Measurements from ENCODE around the gene CASZ1. TPM values are rescaled to one million over a fixed set of nuclear protein-coding genes. Genes with fewer than 3 reads are reported as not detected.

The CASZ1 gene
- total RNA-seq, 6 donors from 2014 or later, result 39.7 to 112 (median 60.8) TPM

- DNase-seq (peak in 1 of 2 donors; percentile 82), ATAC-seq (ENCODE audit: low FRiP score in 2 of 2) (peak; percentile 5 to 47)
- H3K27ac ChIP-seq, result peak overlapping the region; percentile 22 to 83 (median 50)
- WGBS, 2 donors, result 56 to 71% methylated on average over 6 to 12 of the region's 12 CpGs
- H3K36me3 ChIP-seq, result peaks cover 0 to 97% (median 63%) of the 10 kb centered on the region in 4 donors
- TF ChIP-seq POLR2AphosphoS5 (IDR thresholded peaks at IDR 0.05) (peak in 1 of 2 donors; percentile 28), POLR2A (IDR thresholded peaks at IDR 0.05) (no peak), CTCF (IDR thresholded peaks at IDR 0.05) (no peak), EP300 (IDR thresholded peaks at IDR 0.05) (no peak)
- no peaks in the 10 kb centered on the region for H3K9me3 ChIP-seq
- no peaks in the 10 kb centered on the region for H3K27me3 ChIP-seq
- H3K4me3 ChIP-seq, result no peak overlapping the region
- H3K4me1 ChIP-seq, result peaks cover 6 to 32% (median 23%) of the 10 kb centered on the region in 4 donors
Measured at GRCh38 chr1:10652626-10653025, 143.8 kb downstream of the CASZ1 start.

GRCh38 chr1:10651793-10652192 lies 144.7 kb downstream of the CASZ1 start:
- Histone ChIP-seq H3K4me1 (peaks cover 6 to 32% (median 23%) of the 10 kb centered on the region in 4 donors), H3K9me3 (no peaks in the 10 kb centered on the region), H3K27ac (peak overlapping the region; percentile 65 to 88 (median 75)), H3K27me3 (no peaks in the 10 kb centered on the region), H3K4me3 (no peak overlapping the region), H3K36me3 (peaks cover 0 to 98% (median 69%) of the 10 kb centered on the region in 4 donors)
- WGBS, 2 donors, result 61% methylated on average over 3 to 11 of the region's 11 CpGs
- peak; percentile 58 to 92 for ATAC-seq (ENCODE audit: low FRiP score in 2 of 2)
- TF ChIP-seq POLR2A (IDR thresholded peaks at IDR 0.05), result peak in 1 of 4 donors; percentile 24
- TF ChIP-seq EP300 (IDR thresholded peaks at IDR 0.05), result no peak
- DNase-seq, result peak; percentile 91 to 95

- Histone ChIP-seq H3K4me3 (no peak overlapping the region), H3K27me3 (no peaks in the 10 kb centered on the region), H3K9me3 (no peaks in the 10 kb centered on the region), H3K27ac (peak overlapping the region; percentile 65 to 88 (median 75)), H3K36me3 (peaks cover 0 to 98% (median 69%) of the 10 kb centered on the region in 4 donors), H3K4me1 (peaks cover 6 to 32% (median 23%) of the 10 kb centered on the region in 4 donors)
- peak; percentile 5 to 54 for ATAC-seq (ENCODE audit: low FRiP score in 2 of 2)
- peak in 1 of 2 donors; percentile 79 for DNase-seq
- no peak for TF ChIP-seq POLR2A (IDR thresholded peaks at IDR 0.05)
- no peak for TF ChIP-seq CTCF (IDR thresholded peaks at IDR 0.05)
- no peak for TF ChIP-seq EP300 (IDR thresholded peaks at IDR 0.05)
- TF ChIP-seq POLR2AphosphoS5 (IDR thresholded peaks at IDR 0.05), result no peak
- WGBS, 2 donors, result 35 to 68% methylated on average over 4 to 19 of the region's 19 CpGs
Measured at GRCh38 chr1:10651389-10651766, 145.1 kb downstream of the CASZ1 start.

- no peaks in the 10 kb centered on the region for H3K9me3 ChIP-seq
- WGBS, 2 donors, result 69 to 73% methylated on average over 23 to 31 of the region's 40 CpGs
- no peak for ATAC-seq (ENCODE audit: low FRiP score in 2 of 2)
- no peak for TF ChIP-seq POLR2AphosphoS5 (IDR thresholded peaks at IDR 0.05)
- no peak for TF ChIP-seq EP300 (IDR thresholded peaks at IDR 0.05)
- TF ChIP-seq POLR2A (IDR thresholded peaks at IDR 0.05), result no peak
- no peak for TF ChIP-seq CTCF (IDR thresholded peaks at IDR 0.05)
- peaks cover 6 to 32% (median 23%) of the 10 kb centered on the region in 4 donors for H3K4me1 ChIP-seq
- H3K27me3 ChIP-seq, result no peaks in the 10 kb centered on the region
- H3K36me3 ChIP-seq, result peaks cover 0 to 98% (median 70%) of the 10 kb centered on the region in 4 donors
- no peak overlapping the region for H3K4me3 ChIP-seq
- DNase-seq, result peak in 1 of 2 donors; percentile 78
- H3K27ac ChIP-seq, result peak overlapping the region; percentile 65 to 88 (median 75)
Measured at GRCh38 chr1:10650556-10651388, 145.7 kb downstream of the CASZ1 start.

- 75 to 77% methylated on average over 23 to 30 of the region's 30 CpGs for WGBS, 2 donors
- ATAC-seq (ENCODE audit: low FRiP score in 2 of 2) (no peak), DNase-seq (peak in 1 of 2 donors; percentile 79)
- Histone ChIP-seq H3K4me1 (peaks cover 6 to 32% (median 23%) of the 10 kb centered on the region in 4 donors), H3K36me3 (peaks cover 0 to 98% (median 68%) of the 10 kb centered on the region in 4 donors), H3K27ac (peak overlapping the region in 1 of 4 donors; percentile 83), H3K9me3 (no peaks in the 10 kb centered on the region), H3K27me3 (no peaks in the 10 kb centered on the region), H3K4me3 (no peak overlapping the region)
- no peak for TF ChIP-seq CTCF (IDR thresholded peaks at IDR 0.05)
- no peak for TF ChIP-seq POLR2A (IDR thresholded peaks at IDR 0.05)
- no peak for TF ChIP-seq EP300 (IDR thresholded peaks at IDR 0.05)
- TF ChIP-seq POLR2AphosphoS5 (IDR thresholded peaks at IDR 0.05), result no peak
Measured at GRCh38 chr1:10649517-10650201, 146.8 kb downstream of the CASZ1 start.
